H9 (cell line): ENCODE data around the gene CDKN2D. TPM values are rescaled to one million over a fixed set of nuclear protein-coding genes. Genes with fewer than 3 reads are reported as not detected.

Source experiments
- DNase-seq: peaks from one replicate; pipeline ENCODE4 v3.0.0-alpha.2; 2017
- H2AFZ ChIP-seq: one replicate; pipeline ENCODE4 v1.6.1; 2013; ENCODE audit warnings: mild to moderate bottlenecking, low read length, control low read depth, moderate library complexity
- H2AK5ac ChIP-seq: 2 replicates; pipeline ENCODE4 v1.6.1; 2013; ENCODE audit warnings: low read length, control low read depth, mixed read lengths; ENCODE audit not compliant: insufficient read length
- H2BK120ac ChIP-seq: one replicate; pipeline ENCODE4 v1.6.1; 2013; ENCODE audit warnings: low read depth, mild to moderate bottlenecking, low read length, control low read depth, inconsistent platforms; ENCODE audit not compliant: poor library complexity, severe bottlenecking
- H2BK12ac ChIP-seq: 2 replicates; pipeline ENCODE4 v1.6.1; 2013; ENCODE audit warnings: low read length, control low read depth, mixed read lengths, low read depth; ENCODE audit not compliant: insufficient read length
- H2BK15ac ChIP-seq: 2 replicates; pipeline ENCODE4 v1.6.1; 2013; ENCODE audit warnings: low read depth, low read length, control low read depth
- H2BK20ac ChIP-seq: one replicate; pipeline ENCODE4 v1.6.1; 2013; ENCODE audit warnings: low read depth, mild to moderate bottlenecking, low read length, control low read depth, inconsistent platforms; ENCODE audit not compliant: poor library complexity, severe bottlenecking
- H2BK5ac ChIP-seq: 2 replicates; pipeline ENCODE4 v1.6.1; 2013; ENCODE audit warnings: low read length, control low read depth, mixed read lengths; ENCODE audit not compliant: insufficient read length
- H3K14ac ChIP-seq: 2 replicates; pipeline ENCODE4 v1.6.1; 2013; ENCODE audit warnings: low read length, control low read depth; ENCODE audit not compliant: insufficient read depth
- H3K18ac ChIP-seq: 2 replicates; pipeline ENCODE4 v1.6.1; 2013; ENCODE audit warnings: low read depth, mild to moderate bottlenecking, mixed read lengths, low read length, control low read depth; ENCODE audit not compliant: insufficient read length
- H3K23ac ChIP-seq: 2 replicates; pipeline ENCODE4 v1.6.1; 2013; ENCODE audit warnings: low read length, control low read depth, mixed read lengths, low read depth; ENCODE audit not compliant: insufficient read length
- H3K23me2 ChIP-seq: 2 replicates; pipeline ENCODE4 v1.6.1; 2013; ENCODE audit warnings: low read depth, mild to moderate bottlenecking, mixed read lengths, low read length, control low read depth; ENCODE audit not compliant: insufficient read length, poor library complexity, severe bottlenecking
- H3K27ac ChIP-seq: 2 replicates; pipeline ENCODE4 v1.5.1; 2013; ENCODE audit warnings: low read length, control low read depth, mixed read lengths, low read depth; ENCODE audit not compliant: insufficient read length
- H3K27me3 ChIP-seq: 2 replicates; pipeline ENCODE4 v1.6.1; 2013; ENCODE audit warnings: low read length, control low read depth, inconsistent platforms; ENCODE audit not compliant: insufficient read depth
- H3K4ac ChIP-seq: 2 replicates; pipeline ENCODE4 v1.6.1; 2013; ENCODE audit warnings: low read depth, mild to moderate bottlenecking, control low read depth, inconsistent platforms, low read length, moderate library complexity
- H3K4me1 ChIP-seq: 2 replicates; pipeline ENCODE4 v1.6.1; 2013; ENCODE audit warnings: low read length, control low read depth, inconsistent platforms; ENCODE audit not compliant: insufficient read depth
- H3K4me2 ChIP-seq: 2 replicates; pipeline ENCODE4 v1.6.1; 2013; ENCODE audit warnings: low read length, control low read depth, mixed read lengths; ENCODE audit not compliant: insufficient read length, insufficient read depth
- H3K56ac ChIP-seq: 2 replicates; pipeline ENCODE4 v1.6.1; 2013; ENCODE audit warnings: low read depth, mild to moderate bottlenecking, mixed read lengths, low read length, control low read depth; ENCODE audit not compliant: insufficient read length
- H3K79me1 ChIP-seq: 2 replicates; pipeline ENCODE4 v1.6.1; 2013; ENCODE audit warnings: low read depth, mild to moderate bottlenecking, moderate library complexity, low read length, control low read depth, inconsistent platforms; ENCODE audit not compliant: insufficient read depth, poor library complexity, severe bottlenecking
- H3K79me2 ChIP-seq: 2 replicates; pipeline ENCODE4 v1.6.1; 2013; ENCODE audit warnings: low read length, control low read depth, inconsistent platforms; ENCODE audit not compliant: insufficient read depth
- H3K9ac ChIP-seq: 2 replicates; pipeline ENCODE4 v1.6.1; 2013; ENCODE audit warnings: low read length, control low read depth, mixed read lengths; ENCODE audit not compliant: insufficient read length; ENCODE audit errors: extremely low read depth
- H3K9me3 ChIP-seq: one replicate; pipeline ENCODE4 v1.6.1; 2013; ENCODE audit warnings: low read depth, low read length, inconsistent platforms; ENCODE audit not compliant: control insufficient read depth
- H3T11ph ChIP-seq: one replicate; pipeline ENCODE4 v1.6.1; 2013; ENCODE audit warnings: mild to moderate bottlenecking, low read length, control low read depth, inconsistent platforms
- H4K20me1 ChIP-seq: one replicate; pipeline ENCODE4 v1.6.1; 2013; ENCODE audit not compliant: control insufficient read depth, insufficient read length, insufficient read depth
- H4K5ac ChIP-seq: 2 replicates; pipeline ENCODE4 v1.6.1; 2013; ENCODE audit warnings: low read depth, mild to moderate bottlenecking, mixed read lengths, low read length, control low read depth; ENCODE audit not compliant: insufficient read length
- H4K8ac ChIP-seq: replicated peaks from 2 replicates; pipeline ENCODE4 v1.6.1; 2013; ENCODE audit warnings: low read length, control low read depth, mixed read lengths, low read depth; ENCODE audit not compliant: insufficient read length
- H4K91ac ChIP-seq: 2 replicates; pipeline ENCODE4 v1.6.1; 2013; ENCODE audit warnings: low read depth, mild to moderate bottlenecking, moderate library complexity, mixed read lengths, low read length, control low read depth; ENCODE audit not compliant: insufficient read length
- H3K27ac Mint-ChIP-seq, 3 experiments: 2 replicates in 2 of 3; 3 replicates in 1 of 3; pipeline ENCODE4 v1.8.0; 2020 to 2021; ENCODE audit warnings: mixed read lengths in 3 of 3, mild to moderate bottlenecking in 1 of 3, moderate library complexity in 1 of 3
- H3K27me3 Mint-ChIP-seq: 2 replicates; pipeline ENCODE4 v1.8.0; 2021; ENCODE audit warnings: low read depth, mild to moderate bottlenecking, moderate library complexity, mixed read lengths
- H3K36me3 Mint-ChIP-seq, 3 experiments: 2 replicates in 2 of 3; 3 replicates in 1 of 3; pipeline ENCODE4 v1.8.0; 2020 to 2021; ENCODE audit warnings: low read depth in 3 of 3, mixed read lengths in 3 of 3; ENCODE audit not compliant: insufficient read depth in 1 of 3
- H3K4me1 Mint-ChIP-seq, 2 experiments: 2 replicates each; pipeline ENCODE4 v1.8.0; 2020; ENCODE audit warnings: mixed read lengths in 2 of 2
- H3K4me3 Mint-ChIP-seq, 2 experiments: 2 replicates in 1 of 2; 3 replicates in 1 of 2; pipeline ENCODE4 v1.8.0; 2020 to 2021; ENCODE audit warnings: mild to moderate bottlenecking in 2 of 2, mixed read lengths in 2 of 2, moderate library complexity in 1 of 2
- H3K9me3 Mint-ChIP-seq, 2 experiments: 2 replicates in 1 of 2; 3 replicates in 1 of 2; pipeline ENCODE4 v1.8.0; 2020; ENCODE audit warnings: mild to moderate bottlenecking in 2 of 2, mixed read lengths in 2 of 2, moderate library complexity in 1 of 2
- CTCF ChIP-seq: fragments of 200-600 bp; sonication (generic); conservative IDR thresholded peaks from 3 replicates; pipeline ENCODE4 v1.8.0; 2021; ENCODE audit warnings: antibody characterized with exemption, mild to moderate bottlenecking
- WGBS: extraction: QIAGEN DNeasy Blood & Tissue Kit; methylation state at CpG from one replicate; pipeline ENCODE4 v1.1.7; 2013; ENCODE audit warnings: missing lambda C conversion rate, low lambda C conversion rate, mixed read lengths; ENCODE audit not compliant: insufficient read length; ENCODE audit errors: extremely low coverage; 5-methylcytosine and 5-hydroxymethylcytosine counted together
- total RNA-seq: library from RNA; stranded (reverse); gene quantifications from 2 replicates; pipeline ENCODE4 v1.2.1, GENCODE V29; 2021

CDKN2D gene
- total RNA-seq, 1 experiment from 2014 or later, result 2.8 TPM

GRCh38 chr19:10615429-10616023 lies 46.7 kb upstream of the CDKN2D start:
- no peaks in the 10 kb centered on the region for H3K27me3 Mint-ChIP-seq
- no peak overlapping the region for H3K27ac ChIP-seq
- no peaks in the 10 kb centered on the region for H3K79me2 ChIP-seq
- no peaks in the 10 kb centered on the region for H4K20me1 ChIP-seq
- peaks cover 2 to 11% (median 5%) of the 10 kb centered on the region in 3 experiments; a peak in 6 of 7 replicates for H3K36me3 Mint-ChIP-seq
- H2BK5ac ChIP-seq, result no peak overlapping the region
- no peak overlapping the region for H3K18ac ChIP-seq
- WGBS, result no CpG with 5 or more reads among the region's 14 CpGs
- no peak overlapping the region for H3K4me2 ChIP-seq
- H3K4me1 ChIP-seq, result no peaks in the 10 kb centered on the region
- H3K56ac ChIP-seq, result no peak overlapping the region
- H3K9me3 ChIP-seq, result no peaks in the 10 kb centered on the region
- no peak for TF ChIP-seq CTCF
- no peak overlapping the region for H2BK15ac ChIP-seq
- peak overlapping the region in 1 of 3 experiments; percentile 50; a peak in 1 of 7 replicates for H3K27ac Mint-ChIP-seq
- H2AFZ ChIP-seq, result no peak overlapping the region
- no peak overlapping the region for H4K8ac ChIP-seq
- H3K9me3 Mint-ChIP-seq, result no peaks in the 10 kb centered on the region
- no peak overlapping the region for H3K9ac ChIP-seq
- no peaks in the 10 kb centered on the region for H3K4me1 Mint-ChIP-seq
- no peak overlapping the region for H2AK5ac ChIP-seq
- no peak for DNase-seq
- no peak overlapping the region for H3K14ac ChIP-seq
- no peak overlapping the region for H2BK120ac ChIP-seq
- no peak overlapping the region for H2BK20ac ChIP-seq
- H2BK12ac ChIP-seq, result no peak overlapping the region
- H4K5ac ChIP-seq, result no peak overlapping the region
- no peak overlapping the region for H4K91ac ChIP-seq
- no peaks in the 10 kb centered on the region for H3K27me3 ChIP-seq
- H3K23me2 ChIP-seq, result no peaks in the 10 kb centered on the region
- no peak overlapping the region for H3K4ac ChIP-seq
- no peaks in the 10 kb centered on the region for H3K79me1 ChIP-seq
- H3K4me3 Mint-ChIP-seq, result no peak overlapping the region
- no peak overlapping the region for H3T11ph ChIP-seq
- H3K23ac ChIP-seq, result no peak overlapping the region
